GM06990 (cell line): ENCODE data around the gene RALGPS1.

Experiments used
- DNase-seq: peaks from one replicate; pipeline ENCODE4 v3.0.0-alpha.2; 2011; ENCODE audit not compliant: insufficient read length; ENCODE audit errors: extremely low read depth
- H3K27me3 ChIP-seq: replicated peaks from 2 replicates; pipeline ENCODE4 v1.6.0; 2011; ENCODE audit warnings: low read length; ENCODE audit not compliant: control insufficient read depth, insufficient read depth
- H3K36me3 ChIP-seq: 2 replicates; pipeline ENCODE4 v1.5.1; 2011; ENCODE audit warnings: low read length; ENCODE audit not compliant: control insufficient read depth, insufficient read depth
- H3K4me3 ChIP-seq: replicated peaks from 2 replicates; pipeline ENCODE4 v1.5.1; 2011; ENCODE audit warnings: low read depth, mild to moderate bottlenecking, control low read depth, low read length
- TF ChIP-seq, protein P1 (sequence below): IDR thresholded peaks from 2 replicates; pipeline ENCODE4 v1.5.1; 2011; ENCODE audit warnings: low read length, control low read depth, mild to moderate bottlenecking, inconsistent platforms; ENCODE audit not compliant: insufficient read depth, poor library complexity, severe bottlenecking

RALGPS1 gene

DNA sequence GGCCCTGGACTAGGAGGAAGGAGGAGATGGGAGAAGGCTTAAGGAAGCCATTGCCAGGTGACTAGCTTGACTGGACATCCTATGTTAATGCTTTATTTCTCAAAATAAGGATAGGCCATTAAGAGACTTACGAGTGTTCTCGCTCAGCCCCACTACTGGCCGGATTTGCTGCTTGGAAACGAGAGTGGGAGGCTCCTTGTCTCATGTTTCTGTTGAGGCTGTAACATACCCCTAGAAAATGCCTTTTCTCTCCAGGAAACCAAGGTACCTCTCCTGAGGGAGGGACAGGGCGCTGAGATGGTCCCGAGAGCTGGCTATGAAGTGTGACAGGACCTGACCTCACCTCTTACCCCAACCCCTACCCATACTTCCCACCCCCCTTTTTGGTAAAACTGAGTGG is 60.0 kb downstream of the RALGPS1 start:
- TF ChIP-seq, protein P1, sequence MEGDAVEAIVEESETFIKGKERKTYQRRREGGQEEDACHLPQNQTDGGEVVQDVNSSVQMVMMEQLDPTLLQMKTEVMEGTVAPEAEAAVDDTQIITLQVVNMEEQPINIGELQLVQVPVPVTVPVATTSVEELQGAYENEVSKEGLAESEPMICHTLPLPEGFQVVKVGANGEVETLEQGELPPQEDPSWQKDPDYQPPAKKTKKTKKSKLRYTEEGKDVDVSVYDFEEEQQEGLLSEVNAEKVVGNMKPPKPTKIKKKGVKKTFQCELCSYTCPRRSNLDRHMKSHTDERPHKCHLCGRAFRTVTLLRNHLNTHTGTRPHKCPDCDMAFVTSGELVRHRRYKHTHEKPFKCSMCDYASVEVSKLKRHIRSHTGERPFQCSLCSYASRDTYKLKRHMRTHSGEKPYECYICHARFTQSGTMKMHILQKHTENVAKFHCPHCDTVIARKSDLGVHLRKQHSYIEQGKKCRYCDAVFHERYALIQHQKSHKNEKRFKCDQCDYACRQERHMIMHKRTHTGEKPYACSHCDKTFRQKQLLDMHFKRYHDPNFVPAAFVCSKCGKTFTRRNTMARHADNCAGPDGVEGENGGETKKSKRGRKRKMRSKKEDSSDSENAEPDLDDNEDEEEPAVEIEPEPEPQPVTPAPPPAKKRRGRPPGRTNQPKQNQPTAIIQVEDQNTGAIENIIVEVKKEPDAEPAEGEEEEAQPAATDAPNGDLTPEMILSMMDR, result no peak
- H3K4me3 ChIP-seq, result no peak overlapping the region
- no peaks in the 10 kb centered on the region for H3K27me3 ChIP-seq
- H3K36me3 ChIP-seq, result no peaks in the 10 kb centered on the region
- no peak for DNase-seq

DNA sequence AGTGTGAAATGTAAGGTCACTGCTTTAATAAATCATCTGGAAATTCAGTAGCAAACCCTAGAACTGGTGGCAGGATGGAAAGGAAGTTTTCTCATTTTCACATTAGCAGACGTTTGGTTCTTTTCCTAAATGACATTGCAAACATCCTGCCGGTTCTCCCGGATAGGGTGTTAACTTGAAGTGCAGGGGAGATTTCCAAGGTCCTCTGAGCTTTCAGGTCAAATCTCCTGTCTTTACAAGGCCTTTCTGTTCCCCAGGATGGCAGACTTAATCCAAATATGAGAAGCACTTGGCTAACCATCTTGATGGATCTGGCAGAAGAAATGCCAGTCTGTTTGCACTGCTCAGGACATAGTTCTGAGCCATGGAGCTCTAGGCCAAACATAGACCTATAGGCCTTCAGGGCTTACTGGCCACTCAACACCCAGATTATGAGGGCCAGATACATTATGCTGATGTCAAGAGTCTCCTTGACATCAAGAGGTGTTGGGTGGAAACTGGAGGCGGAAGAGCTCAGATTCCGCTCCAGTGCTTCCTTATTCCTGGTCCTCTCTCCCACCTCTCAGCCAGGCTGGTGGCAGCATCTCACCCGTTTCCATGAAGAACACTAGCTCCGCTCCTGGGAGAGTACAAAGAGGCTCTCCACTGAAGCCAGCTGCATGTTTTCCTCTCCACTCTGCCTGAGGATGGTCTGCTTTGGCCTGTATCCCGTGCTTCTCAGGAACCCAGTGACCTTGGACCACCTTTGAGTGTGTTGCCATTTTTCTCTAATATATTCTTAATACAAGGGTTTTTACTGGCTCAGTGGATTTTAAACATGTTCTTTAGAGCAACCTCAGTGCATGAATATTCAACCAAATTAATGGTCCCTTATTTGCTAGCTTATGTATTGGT is 61.0 kb downstream of the RALGPS1 start:
- no peak for DNase-seq
- TF ChIP-seq, protein P1, result no peak
- no peak overlapping the region for H3K4me3 ChIP-seq
- no peaks in the 10 kb centered on the region for H3K36me3 ChIP-seq
- H3K27me3 ChIP-seq, result no peaks in the 10 kb centered on the region

DNA sequence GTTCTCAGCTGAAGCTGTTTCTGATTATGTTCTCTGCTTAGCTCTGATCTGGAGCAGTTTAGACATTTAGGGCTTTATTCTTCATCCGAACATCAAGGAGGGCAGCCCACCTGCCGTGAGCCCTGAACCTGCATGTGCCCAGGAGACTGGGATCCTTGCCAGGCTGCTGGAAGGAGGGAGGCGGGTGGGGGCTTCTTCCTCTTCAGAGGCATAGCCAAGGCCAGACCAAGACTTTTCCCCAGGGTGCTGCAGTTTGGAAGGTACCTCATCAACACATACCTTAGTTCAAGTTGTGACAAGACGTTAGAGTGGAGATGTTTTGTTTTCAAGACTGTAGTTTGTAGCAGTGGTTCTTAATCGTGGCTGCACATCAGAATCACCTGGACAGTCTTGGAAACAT is 64.9 kb downstream of the RALGPS1 start:
- H3K4me3 ChIP-seq, result no peak overlapping the region

DNA sequence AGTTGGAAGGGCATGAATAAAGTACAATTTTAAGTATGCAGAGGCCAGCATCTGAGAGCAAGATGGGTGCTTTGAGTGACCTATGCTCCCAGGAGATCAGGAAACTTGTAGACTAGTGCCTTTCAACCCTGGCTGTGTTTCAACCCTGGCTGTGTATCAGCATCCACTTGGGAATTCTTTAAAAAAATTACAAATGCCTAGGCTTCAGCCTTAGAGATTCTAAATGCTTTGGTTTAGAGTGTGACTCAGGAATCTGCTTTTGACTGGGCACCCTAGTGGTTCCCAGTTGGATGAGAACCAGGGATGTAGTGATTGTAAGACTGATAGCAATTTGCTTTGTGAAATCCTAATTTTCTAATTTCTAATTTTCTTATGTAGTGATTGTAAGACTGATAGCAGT is 65.6 kb downstream of the RALGPS1 start:
- DNase-seq, result no peak
- Histone ChIP-seq H3K36me3 (no peaks in the 10 kb centered on the region), H3K4me3 (no peak overlapping the region), H3K27me3 (no peaks in the 10 kb centered on the region)
- TF ChIP-seq, protein P1, result no peak

More for the DNA sequence above, 64.9 kb downstream of the RALGPS1 start:
- Histone ChIP-seq H3K36me3 (no peaks in the 10 kb centered on the region), H3K27me3 (no peaks in the 10 kb centered on the region)
- TF ChIP-seq, protein P1, result no peak
- DNase-seq, result no peak

DNA sequence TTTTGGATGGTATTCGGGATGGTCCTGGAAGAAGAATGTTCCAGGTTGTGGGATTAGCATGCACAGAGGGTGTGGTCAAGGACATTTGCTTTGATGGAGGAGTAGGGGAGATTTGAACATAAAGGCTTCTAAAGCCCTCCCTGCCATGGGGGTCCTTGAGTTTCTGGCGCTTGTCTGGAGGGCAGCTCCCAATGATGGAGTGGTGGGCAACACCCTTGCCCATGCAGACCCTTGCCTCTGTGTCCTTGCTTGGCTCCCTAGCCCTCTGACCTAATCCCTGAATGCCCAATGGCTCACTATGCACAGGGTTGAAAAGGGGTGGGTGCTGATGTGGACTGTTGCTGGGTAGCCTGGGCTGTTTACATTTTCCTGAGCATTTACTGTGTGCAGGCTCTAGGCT is 66.6 kb downstream of the RALGPS1 start:
- no peaks in the 10 kb centered on the region for H3K36me3 ChIP-seq
- no peak for DNase-seq
- H3K4me3 ChIP-seq, result no peak overlapping the region
- H3K27me3 ChIP-seq, result no peaks in the 10 kb centered on the region
- TF ChIP-seq, protein P1, result no peak
